ENCODE data around the gene SLU7.

SLU7 gene

GRCh38 chr5:160367261-160367660 lies 51.6 kb downstream of the SLU7 start:
- DNase-seq (ENCODE audit: low read depth, low spot score), result no peak

- no peak for DNase-seq (ENCODE audit: low read depth, low spot score)
Measured at GRCh38 chr5:160366230-160366629, 52.7 kb downstream of the SLU7 start.

- DNase-seq (ENCODE audit: low read depth, low spot score), result no peak
Measured at GRCh38 chr5:160363660-160364395, 55.1 kb downstream of the SLU7 start.

- no peak for DNase-seq (ENCODE audit: low read depth, low spot score)
Measured at GRCh38 chr5:160363211-160363610, 55.7 kb downstream of the SLU7 start.

GRCh38 chr5:160361624-160362228 lies 57.2 kb downstream of the SLU7 start:
- no peak for DNase-seq (ENCODE audit: low read depth, low spot score)

GRCh38 chr5:160360310-160360709 lies 58.6 kb downstream of the SLU7 start:
- no peak for DNase-seq (ENCODE audit: low read depth, low spot score)

- no peak for DNase-seq (ENCODE audit: low read depth, low spot score)
Measured at GRCh38 chr5:160359816-160360215, 59.1 kb downstream of the SLU7 start.

GRCh38 chr5:160359242-160359641 lies 59.6 kb downstream of the SLU7 start:
- DNase-seq (ENCODE audit: low read depth, low spot score), result no peak

- no peak for DNase-seq (ENCODE audit: low read depth, low spot score)
Measured at GRCh38 chr5:160357861-160358411, 60.9 kb downstream of the SLU7 start.

- DNase-seq (ENCODE audit: low read depth, low spot score), result no peak
Measured at GRCh38 chr5:160357394-160357793, 61.5 kb downstream of the SLU7 start.

GRCh38 chr5:160356550-160357347 lies 62.1 kb downstream of the SLU7 start:
- DNase-seq (ENCODE audit: low read depth, low spot score), result no peak

- no peak for DNase-seq (ENCODE audit: low read depth, low spot score)
Measured at GRCh38 chr5:160354666-160355065, 64.2 kb downstream of the SLU7 start.

GRCh38 chr5:160353379-160353778 lies 65.5 kb downstream of the SLU7 start:
- DNase-seq (ENCODE audit: low read depth, low spot score), result no peak

- no peak for DNase-seq (ENCODE audit: low read depth, low spot score)
Measured at GRCh38 chr5:160352308-160352707, 66.6 kb downstream of the SLU7 start.

Measured in activated CD4-positive, CD25-positive, alpha-beta regulatory T cell treated with anti-CD3 and anti-CD28 coated beads, Interleukin-2, amount 50 U/mL, for 16 hours (primary cell).